ENCODE measurements around the gene HUS1.

DNA sequence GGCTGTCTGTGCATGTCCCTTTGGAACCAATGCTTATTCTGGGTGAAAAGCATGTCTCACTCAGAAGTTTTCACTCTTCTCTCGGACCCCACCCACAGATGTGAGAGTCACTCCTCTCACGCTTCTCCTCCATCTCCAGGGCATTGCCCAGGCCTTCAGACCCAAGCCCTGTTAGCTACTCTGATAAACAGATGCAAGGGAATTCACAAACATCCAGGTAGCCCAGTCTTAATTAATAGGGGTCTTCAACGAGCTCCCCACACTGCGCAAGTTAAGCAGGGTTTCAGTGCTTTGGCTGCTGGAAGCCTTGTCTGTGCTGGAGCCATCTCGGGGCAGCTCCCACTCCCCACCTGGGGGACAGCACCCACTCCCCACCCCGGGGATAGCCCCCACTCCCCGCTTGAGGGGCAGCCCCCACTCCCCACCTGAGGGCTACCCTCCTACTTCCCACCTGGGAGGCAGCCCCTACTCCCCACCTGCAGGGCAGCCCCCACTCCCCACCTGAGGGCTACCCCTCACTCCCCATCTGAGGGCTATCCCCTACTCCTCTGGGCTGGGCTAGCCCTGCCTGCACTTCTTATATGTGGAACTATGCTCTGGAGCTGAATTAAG, 39.9 kb downstream of the HUS1 start:
- TF ChIP-seq, protein P1, sequence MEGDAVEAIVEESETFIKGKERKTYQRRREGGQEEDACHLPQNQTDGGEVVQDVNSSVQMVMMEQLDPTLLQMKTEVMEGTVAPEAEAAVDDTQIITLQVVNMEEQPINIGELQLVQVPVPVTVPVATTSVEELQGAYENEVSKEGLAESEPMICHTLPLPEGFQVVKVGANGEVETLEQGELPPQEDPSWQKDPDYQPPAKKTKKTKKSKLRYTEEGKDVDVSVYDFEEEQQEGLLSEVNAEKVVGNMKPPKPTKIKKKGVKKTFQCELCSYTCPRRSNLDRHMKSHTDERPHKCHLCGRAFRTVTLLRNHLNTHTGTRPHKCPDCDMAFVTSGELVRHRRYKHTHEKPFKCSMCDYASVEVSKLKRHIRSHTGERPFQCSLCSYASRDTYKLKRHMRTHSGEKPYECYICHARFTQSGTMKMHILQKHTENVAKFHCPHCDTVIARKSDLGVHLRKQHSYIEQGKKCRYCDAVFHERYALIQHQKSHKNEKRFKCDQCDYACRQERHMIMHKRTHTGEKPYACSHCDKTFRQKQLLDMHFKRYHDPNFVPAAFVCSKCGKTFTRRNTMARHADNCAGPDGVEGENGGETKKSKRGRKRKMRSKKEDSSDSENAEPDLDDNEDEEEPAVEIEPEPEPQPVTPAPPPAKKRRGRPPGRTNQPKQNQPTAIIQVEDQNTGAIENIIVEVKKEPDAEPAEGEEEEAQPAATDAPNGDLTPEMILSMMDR (IDR thresholded peaks at IDR 0.05) = no peak
- TF ChIP-seq POLR2A (IDR thresholded peaks at IDR 0.05) = no peak

Measured in body of pancreas (tissue), 4 donors.